Measurements from ENCODE around the gene KRTAP3-1. TPM values are rescaled to one million over a fixed set of nuclear protein-coding genes. Genes with fewer than 3 reads are reported as not detected.
"Not testable (repeated sequence)": the region's sequence is repeated elsewhere in the genome, so short reads cannot be mapped to it uniquely, and the experiment has no call there.

KRTAP3-1 gene
- total RNA-seq, 2 donors from 2014 or later: not detected

DNA sequence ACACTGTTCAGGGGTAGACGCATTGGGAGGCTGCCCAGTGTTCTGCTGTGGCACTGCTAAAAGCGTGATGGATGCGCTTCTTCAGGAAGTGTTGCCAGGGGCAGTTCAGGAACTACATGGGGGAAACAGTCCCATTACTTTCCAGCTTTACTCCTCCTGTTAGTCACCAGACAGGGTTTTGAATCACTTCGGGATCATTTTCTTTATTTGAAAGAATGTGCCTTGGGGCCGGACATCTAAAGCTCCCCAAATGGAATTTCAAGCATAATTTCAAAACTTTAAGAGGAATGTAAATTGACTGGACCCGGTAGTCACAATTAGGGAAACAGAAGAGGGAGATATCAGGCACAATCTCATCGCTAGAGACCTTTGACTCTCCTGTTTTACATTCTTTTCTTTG lies 39.5 kb upstream of the KRTAP3-1 start:
- no peak for DNase-seq (ENCODE audit: low spot score)

DNA sequence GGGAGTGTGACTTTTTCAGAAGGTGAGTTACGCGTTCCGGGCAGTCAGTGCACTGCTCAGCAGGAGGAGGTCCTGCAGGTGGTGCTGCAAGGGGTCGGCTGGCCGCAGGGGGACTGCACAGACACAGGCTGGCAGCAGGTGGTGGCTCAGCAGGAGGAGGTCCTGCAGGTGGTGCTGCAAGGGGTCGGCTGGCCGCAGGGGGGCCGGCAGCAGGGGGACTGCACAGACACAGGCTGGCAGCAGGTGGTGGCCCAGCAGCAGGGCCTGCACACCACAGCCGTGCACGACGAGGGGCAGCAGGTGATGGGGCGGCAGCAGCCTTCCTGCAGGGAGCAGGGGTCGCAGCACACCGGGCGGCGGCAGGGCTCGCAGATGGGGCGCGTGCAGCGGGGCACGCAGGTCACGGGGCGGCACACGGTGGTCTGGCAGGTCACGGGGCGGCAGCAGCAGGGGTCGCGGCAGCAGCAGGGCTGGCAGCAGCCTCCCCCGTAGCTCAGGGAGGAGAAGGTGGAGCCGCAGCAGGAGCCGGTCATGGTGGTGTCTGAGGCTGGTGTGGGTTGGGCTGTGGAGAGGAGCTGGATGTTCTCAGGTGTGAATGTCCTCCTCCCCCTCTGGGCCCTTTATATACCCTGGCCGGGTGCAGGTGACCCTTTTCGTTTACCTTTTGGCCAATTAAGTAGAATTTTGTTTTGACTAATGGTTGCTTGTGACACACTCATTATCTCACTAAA lies 38.0 kb upstream of the KRTAP3-1 start, which contains the start of gene KRTAP2-1:
KRTAP2-1 (minus strand) TSS at position 582 of the 731 bp plus-strand sequence; CDS start at position 533, 49 bp downstream.
- not testable (repeated sequence) for H3K9me3 ChIP-seq; DNase-seq (ENCODE audit: low spot score); H3K27me3 ChIP-seq; H3K4me1 ChIP-seq; H3K36me3 ChIP-seq; H3K4me3 ChIP-seq; H3K27ac ChIP-seq

More for the DNA sequence above, 39.5 kb upstream of the KRTAP3-1 start:
- Histone ChIP-seq H3K36me3 (no peaks in the 10 kb centered on the region), H3K27ac (no peak overlapping the region), H3K4me1 (no peaks in the 10 kb centered on the region), H3K4me3 (no peak overlapping the region), H3K9me3 (peaks cover 0 to 4% of the 10 kb centered on the region in 2 donors), H3K27me3 (no peaks in the 10 kb centered on the region)
- TF ChIP-seq CTCF (IDR thresholded peaks at IDR 0.05): no peak

DNA sequence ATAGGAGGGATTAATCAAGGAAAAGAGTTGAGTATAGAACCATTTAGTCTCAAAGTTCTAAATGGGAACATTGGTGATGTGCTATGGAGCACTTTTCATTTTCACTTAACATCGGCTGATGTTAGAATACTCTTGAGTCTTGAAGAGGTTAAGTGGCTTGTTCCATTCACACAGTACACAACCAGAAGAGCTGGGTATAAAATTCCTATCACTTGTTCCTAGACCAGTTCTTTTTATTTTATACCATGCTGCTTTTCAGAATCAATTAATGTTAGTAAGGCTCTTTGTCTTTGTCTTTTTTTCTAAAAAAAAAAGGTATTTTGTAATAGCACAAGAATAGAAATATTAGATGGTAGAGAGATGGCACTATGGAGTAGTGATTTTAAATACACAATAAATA lies 34.0 kb upstream of the KRTAP3-1 start:
- Histone ChIP-seq H3K27ac (no peak overlapping the region), H3K36me3 (no peaks in the 10 kb centered on the region), H3K4me1 (no peaks in the 10 kb centered on the region), H3K9me3 (no peaks in the 10 kb centered on the region), H3K4me3 (no peak overlapping the region), H3K27me3 (no peaks in the 10 kb centered on the region)
- DNase-seq (ENCODE audit: low spot score): no peak
- TF ChIP-seq CTCF (IDR thresholded peaks at IDR 0.05): no peak

GRCh38 chr17:41040783-41041571 lies 32.0 kb upstream of the KRTAP3-1 start, which contains the start of gene KRTAP1-1:
KRTAP1-1 (minus strand) TSS chr17:41041450; CDS start chr17:41041397, 53 bp downstream.
- not testable (repeated sequence) for DNase-seq (ENCODE audit: low spot score); H3K4me1 ChIP-seq; H3K27ac ChIP-seq; H3K4me3 ChIP-seq; H3K27me3 ChIP-seq; H3K36me3 ChIP-seq; H3K9me3 ChIP-seq

DNA sequence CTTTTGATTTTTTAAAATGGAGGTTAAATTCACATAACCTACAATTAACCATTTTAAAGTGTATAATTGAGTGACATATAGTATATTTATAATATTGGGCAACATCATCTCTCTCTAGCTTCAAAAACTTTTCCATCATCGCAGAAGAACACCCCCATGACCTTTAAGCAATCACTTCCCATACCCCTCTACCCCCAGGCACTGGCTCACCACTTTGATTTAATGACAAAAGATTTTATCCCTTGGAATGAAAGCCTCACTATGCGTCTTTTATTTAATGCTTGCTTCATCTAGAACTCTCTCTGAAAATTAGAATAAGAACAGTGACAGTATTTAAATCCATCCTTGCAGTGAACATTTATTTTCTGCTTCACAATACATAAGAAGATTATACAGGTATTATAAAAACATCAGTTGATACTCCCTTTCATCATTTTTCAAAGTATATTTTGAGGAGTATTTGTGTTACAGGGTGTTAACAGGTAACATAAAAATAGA lies 29.0 kb upstream of the KRTAP3-1 start:
- no peak overlapping the region for H3K27ac ChIP-seq
- no peaks in the 10 kb centered on the region for H3K4me1 ChIP-seq
- H3K27me3 ChIP-seq: no peaks in the 10 kb centered on the region
- TF ChIP-seq CTCF (IDR thresholded peaks at IDR 0.05): no peak
- no peak for DNase-seq (ENCODE audit: low spot score)
- H3K4me3 ChIP-seq: no peak overlapping the region
- no peaks in the 10 kb centered on the region for H3K36me3 ChIP-seq
- no peaks in the 10 kb centered on the region for H3K9me3 ChIP-seq

DNA sequence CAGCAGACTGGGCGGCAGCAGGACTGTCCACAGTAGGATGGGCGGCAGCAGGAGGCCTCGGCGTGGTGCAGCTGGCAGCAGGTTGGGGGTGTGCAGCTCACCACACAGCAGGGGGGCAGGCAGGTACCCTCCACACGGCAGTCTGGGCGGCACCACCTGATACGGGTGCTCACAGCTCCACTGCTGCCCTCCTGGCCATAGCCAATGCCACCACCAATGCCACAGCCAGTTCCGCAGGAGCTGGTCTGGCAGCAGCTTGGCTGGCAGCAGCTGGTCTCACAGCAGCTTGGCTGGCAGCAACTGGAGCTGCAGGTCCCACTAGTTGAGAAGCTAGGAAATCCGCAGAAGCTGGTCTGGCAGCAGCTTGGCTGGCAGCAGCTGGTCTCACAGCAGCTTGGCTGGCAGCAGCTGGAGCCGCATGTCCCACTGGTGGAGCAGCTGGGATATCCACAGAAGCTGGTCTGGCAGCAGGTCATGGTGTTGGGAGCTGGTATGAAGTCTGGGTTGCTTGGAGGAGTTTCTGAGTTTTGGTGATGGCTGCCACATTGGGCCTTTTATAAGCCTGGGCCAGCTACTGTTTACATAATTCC lies 25.5 kb upstream of the KRTAP3-1 start, which contains the start of gene KRTAP1-3:
KRTAP1-3 (minus strand) TSS at position 529 of the 590 bp plus-strand sequence; CDS start at position 476, 53 bp downstream.
- not testable (repeated sequence) for H3K4me3 ChIP-seq; H3K4me1 ChIP-seq; H3K27ac ChIP-seq; H3K9me3 ChIP-seq; DNase-seq (ENCODE audit: low spot score); H3K36me3 ChIP-seq; H3K27me3 ChIP-seq
